GM11168 (cell line): ENCODE results near the gene PPP2R5C.

ENCODE experiments used
- in situ Hi-C: fragments of 300-500 bp; cut with MboI; formaldehyde crosslinking; loops from one replicate; pipeline ENCODE4 v1.12.0; 2022; ENCODE audit warnings: low sequenced_read_pairs; ENCODE audit not compliant: unreplicated experiment

PPP2R5C gene

DNA sequence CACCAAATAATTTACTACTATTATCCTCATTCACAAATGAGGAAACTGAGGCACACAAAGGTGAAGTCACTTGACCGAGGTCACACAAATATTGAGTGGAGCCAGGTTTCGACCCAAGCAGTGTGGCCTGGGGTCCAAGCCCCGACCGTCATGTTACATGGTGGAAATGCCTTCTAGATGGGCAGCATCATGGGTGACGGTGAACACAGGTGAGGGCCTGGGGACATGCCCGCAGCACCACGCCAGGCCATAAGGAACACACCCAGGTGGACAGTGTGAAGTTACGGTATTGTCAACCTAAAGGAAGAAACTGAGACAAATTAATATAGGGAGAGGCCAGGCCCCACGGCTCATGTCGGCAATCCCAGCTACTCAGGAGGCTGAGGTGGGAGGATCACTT is 167.6 kb downstream of the PPP2R5C start:
- in situ Hi-C loops, result no loop called here

GRCh38 chr14:101929946-101930345 is 168.4 kb downstream of the PPP2R5C start:
- in situ Hi-C loops, result no loop called here

GRCh38 chr14:101932673-101933072 is 171.2 kb downstream of the PPP2R5C start:
- in situ Hi-C loops, result no loop called here

DNA sequence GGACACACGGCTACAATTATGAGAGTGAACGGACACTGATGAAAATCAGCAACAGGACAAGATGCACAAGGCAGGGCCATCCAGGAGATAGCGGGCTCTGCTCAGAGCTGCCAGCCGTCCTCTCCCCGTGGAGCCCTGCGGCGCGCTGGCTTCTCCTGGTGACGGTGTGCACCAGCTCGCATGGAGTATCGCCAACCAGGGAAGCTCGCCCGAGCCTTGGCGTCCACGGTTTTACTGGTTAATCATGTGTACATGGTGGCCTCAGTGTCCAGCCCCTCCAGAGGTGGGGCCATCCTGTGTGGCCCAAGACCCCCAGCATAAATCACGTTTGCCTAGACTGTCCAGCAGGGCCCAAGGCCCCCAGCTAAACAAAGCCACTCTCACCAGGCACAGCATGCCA is 171.7 kb downstream of the PPP2R5C start:
- in situ Hi-C loops, result no loop called here

DNA sequence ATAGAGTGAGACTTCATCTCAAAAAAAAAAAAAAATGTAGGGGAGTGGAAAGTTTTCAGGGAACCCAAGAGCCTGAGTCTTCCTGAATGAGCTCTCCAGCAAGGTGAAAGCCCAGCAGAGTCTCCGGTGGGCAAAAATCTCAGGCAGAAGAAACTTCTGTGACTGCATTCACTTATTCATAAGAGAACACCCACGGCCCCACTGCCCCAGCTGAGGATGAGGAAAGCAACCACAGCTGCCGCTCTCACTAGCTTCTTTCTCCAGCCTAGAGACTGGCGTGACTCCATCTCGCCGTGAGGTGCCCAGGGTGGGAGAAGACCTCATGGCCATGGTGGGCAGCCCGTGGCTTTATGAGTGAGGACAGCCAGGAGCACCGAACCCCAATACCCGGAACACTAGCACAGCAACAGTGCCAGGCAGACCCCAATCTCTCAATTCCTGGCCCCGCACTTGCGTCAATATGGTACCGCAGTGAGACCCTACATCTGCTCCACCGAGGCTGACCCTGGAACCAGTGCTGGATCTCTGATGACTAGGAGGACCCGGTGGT is 173.2 kb downstream of the PPP2R5C start:
- in situ Hi-C loops, result no loop called here

- in situ Hi-C loops, result no loop called here
These were observed 176.6 kb downstream of the PPP2R5C start for GRCh38 chr14:101937926-101938767.

- in situ Hi-C loops, result no loop called here
These were observed 178.2 kb downstream of the PPP2R5C start for GRCh38 chr14:101939646-101940170.

DNA sequence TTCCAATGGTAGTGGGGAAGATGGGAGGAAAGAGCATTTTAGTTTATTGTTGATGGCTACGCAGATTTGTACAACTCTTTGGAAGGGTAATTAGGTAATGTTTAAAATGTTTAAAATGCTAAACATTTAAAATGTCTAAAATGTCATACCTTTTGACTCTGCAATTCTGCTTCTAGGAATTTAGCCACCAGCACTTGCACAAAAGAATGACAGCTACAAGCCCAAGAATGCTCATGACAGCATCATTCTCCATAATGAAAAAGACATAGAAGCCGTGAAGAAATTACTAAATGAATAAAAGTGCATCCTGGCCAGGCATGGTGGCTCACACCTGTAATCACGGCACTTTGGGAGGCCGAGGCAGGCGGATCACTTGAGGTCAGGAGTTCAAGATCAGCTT is 182.9 kb downstream of the PPP2R5C start:
- in situ Hi-C loops, result no loop called here

GRCh38 chr14:101945171-101945570 is 183.7 kb downstream of the PPP2R5C start:
- in situ Hi-C loops, result no loop called here

GRCh38 chr14:101947577-101947903 is 186.0 kb downstream of the PPP2R5C start:
- in situ Hi-C loops, result no loop called here

DNA sequence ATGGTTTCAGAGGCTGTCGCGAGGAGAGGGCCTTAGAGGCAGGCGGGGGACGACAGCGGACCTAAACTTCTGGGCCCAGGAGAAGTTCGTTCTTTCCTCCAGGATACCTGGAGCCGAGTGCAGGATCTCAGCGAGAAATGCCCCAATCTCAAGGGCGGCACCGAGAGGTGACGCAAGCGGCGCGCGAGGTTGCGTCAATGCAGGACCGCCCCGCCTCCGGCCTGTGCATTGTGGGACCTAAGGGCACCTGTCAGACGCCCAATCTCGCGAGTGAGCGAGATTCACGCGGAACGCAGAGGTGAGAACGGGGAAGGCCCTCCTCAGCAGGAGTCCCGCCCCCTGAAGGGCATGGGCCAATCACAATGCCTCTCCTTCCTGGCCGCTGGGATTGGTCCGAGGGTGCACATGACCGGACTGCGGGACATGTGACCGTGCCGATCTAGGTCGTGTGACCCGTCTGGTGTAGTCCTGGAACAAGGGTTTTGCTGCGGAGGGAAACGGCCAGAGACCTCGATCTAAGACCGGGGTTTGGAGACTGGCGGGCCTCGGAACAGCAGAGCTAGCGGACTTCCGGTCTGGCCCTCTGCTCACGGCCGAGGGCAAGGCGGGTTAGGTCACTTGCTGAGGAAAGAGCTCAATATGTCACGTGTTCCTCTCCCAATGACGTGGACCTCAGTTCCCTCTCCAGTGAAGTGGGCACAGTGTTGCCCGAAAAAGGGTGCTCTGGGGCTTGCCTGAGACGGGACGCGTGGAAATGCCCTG is 186.6 kb downstream of the PPP2R5C start:
- in situ Hi-C loops, result no loop called here

DNA sequence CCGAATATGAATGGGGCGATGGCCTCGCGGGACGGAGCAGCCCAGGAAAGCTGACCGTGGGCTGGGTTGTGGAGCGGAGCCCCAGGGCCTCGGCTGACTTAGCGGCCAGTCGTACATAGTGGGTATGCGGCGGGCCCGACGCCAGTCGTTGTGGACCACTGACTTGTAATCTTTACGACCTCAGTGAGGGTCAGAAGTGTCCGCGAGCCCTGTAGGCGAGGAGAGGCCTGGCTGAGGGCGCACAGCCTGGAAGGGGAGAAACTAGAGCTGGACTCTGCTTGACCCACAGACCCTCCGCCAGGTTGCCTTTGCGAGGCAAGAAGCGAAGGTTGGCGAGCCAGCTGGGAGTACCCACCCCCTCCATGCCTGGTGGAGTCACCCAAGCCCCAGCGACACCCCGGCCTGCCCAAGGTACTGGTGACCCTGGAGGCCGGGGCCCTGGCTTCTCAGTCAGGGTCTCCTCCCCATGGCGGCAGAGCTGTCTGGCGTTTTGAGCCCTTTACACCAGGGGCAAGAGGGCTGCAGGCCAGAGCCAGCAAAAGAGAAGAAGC is 187.2 kb downstream of the PPP2R5C start:
- in situ Hi-C loops, result no loop called here

GRCh38 chr14:101950100-101950499 is 188.6 kb downstream of the PPP2R5C start:
- in situ Hi-C loops, result no loop called here

DNA sequence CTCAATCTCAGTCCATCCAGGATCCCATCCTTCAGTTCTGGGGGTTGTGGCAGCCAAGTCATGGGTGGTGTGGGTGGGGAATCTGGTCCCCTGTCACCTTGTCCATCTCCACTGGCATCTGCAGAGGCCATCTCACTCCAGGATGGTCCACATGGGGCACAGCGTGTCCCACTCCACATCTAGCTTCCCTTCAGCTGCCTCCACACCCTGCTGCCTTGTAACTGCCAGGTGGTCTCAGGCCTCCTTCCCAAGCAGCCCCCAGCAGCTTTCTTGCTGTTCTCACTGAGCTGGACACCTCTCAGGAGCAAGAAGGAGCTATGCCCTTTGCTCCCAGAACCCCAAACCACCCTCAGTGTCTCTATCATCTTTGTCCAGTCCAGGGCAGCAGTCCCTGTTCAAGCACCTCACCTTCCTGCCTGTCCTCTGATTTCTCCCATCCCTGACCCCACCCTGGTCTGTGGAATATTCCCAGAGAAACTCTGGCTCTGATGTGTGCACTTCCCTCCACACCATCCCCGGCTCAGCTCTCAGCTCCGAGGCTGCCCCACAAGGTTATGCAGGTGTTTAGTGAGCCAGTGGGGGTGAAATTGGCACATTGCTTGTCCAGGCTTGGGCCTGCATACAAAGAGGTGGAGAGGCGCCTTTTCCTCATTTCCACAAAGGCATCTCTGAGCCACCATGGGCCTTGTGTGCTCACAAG is 189.2 kb downstream of the PPP2R5C start:
- in situ Hi-C loops, result no loop called here

DNA sequence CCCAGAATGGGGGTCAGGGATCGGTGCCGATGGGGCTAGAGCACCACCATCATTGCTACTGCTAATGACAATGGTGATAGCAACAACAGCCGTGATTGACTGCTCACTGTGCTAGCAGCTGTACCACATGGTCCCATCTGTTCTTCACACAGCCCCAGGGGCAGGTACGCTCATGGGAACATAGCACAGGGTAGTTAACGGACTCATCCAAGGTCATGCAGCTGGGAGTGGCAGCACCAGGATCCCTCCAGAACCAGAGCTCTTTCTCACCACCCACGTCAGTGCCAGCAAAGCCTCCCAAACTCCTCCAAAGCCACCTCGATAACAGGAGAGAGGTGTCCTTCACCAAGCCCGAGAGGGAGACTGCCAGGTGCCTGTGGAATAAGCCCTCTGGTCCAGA is 191.6 kb downstream of the PPP2R5C start:
- in situ Hi-C loops, result no loop called here

DNA sequence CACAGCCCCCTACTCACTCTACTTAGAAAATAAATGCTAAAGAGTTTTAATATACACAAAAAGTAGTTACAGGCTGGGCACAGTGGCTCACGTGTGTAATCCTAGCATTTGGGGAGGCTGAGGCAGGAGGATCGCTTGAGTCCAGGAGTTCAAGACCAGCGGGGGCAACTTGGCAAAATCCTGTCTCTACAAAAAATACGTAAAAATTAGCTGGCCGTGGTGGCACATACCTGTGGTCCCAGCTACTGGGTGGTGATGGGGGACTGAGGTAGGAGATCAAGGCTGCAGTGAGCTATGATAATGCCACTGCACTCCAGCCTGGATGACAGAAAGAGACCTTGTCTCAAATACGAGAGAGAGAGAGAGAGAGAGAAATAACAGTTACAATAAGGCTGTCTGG is 193.0 kb downstream of the PPP2R5C start:
- in situ Hi-C loops, result no loop called here

DNA sequence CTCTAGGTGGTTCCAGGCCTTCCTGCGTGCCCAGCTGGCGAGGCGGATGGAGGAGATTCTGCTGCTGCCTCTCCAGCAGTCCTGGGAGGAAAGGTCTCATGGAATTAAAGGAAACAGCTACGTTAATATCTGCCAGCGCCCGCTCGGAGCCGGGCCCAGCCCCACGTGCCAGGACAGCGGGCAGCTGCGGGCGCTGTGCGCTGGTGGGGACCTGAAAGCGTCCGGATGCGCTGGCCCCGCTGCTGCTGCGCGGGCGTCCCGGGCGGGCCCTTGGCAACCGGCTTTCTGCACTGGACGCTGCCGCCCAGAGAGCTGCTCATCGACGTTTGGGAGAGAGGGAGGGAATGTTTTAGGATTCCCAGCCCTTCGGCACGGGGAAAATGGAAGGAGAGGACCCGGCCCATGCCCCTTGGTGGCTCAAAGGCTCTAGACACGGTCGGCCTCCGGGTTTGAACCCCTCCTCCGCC is 194.2 kb downstream of the PPP2R5C start:
- in situ Hi-C loops, result no loop called here

DNA sequence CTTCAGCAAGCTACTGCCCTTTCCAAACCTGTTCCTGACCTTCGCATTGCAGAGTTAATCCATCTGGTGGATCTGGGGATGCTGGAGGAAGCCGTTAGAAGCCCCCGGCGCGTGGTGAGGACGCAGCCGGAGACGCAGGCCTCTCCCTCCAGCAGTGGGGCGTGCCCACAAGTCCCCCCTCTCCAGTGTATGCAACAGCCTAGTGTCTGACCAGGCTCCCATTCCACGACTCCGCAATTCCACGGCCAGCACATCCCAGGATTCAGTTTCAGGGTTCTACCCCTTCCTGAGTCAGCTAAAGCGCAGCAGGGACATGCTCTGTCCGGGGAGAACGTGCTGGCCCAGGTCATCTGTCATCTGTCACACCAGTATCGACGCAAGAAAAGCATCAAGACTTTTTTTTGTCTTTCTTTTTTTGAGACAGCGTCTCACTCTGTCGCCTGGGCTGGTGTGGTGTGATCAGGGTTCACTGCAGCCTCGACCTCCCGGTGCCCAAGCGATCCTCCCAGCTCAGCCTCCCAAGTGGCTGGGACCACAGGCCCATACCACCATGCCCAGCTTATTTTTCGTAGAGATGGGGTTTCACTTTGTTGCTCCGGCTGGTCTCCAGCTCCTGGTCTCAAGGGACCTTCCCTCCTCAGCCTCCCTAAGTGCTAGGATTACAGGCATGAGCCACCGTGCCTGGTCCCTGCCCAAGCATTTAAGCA is 194.8 kb downstream of the PPP2R5C start:
- in situ Hi-C loops, result no loop called here

DNA sequence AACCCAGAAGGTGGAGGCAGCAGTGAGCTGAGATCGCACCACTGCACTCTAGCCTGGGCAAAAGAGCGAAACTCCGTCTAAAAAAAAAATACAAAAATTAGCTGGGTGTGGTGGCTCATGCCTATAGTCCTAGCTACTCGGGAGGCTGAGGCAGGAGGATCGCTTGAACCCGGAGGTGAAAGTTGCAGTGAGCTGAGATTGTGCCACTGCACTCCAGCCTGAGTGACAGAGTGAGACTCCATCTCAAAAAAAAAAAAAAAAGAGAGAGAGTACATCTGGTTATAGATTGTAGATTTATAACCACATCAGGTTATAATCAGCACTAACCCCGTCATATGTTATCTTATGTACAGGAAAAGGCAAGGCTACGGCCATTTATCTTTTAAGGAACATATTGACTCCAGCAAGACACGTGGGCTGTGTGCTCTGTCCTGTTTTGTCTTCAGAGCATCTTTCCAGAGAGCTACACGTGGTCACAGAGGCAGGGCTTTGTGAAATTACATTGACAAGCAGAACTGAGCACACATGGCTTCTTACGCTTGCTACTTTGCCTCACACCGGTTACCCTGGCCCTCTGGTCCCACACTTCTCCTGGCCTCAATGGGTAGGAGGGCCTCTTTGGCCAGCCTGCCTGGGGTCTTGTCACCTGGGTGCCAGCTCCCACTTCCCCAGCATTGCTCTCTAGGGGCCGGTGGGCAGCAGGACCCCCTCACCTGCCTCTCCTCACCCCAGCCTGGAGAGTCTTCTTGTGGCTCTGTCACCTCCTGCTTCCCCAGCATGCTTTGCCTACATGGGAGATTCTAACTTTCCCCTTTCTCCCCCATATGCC is 196.1 kb downstream of the PPP2R5C start:
- in situ Hi-C loops, result no loop called here
